Urothelium cell line (cell line): ENCODE measurements around the gene ZNF554.
"Not testable (repeated sequence)": the region's sequence is repeated elsewhere in the genome, so short reads cannot be mapped to it uniquely, and the experiment has no call there.

Source experiments
- DNase-seq: peaks from one replicate; pipeline ENCODE4 v3.0.0; 2011; ENCODE audit warnings: low spot score, mixed read lengths
- FAIRE-seq: peaks from 2 replicates; lab custom pipeline; 2011; peaks lifted over from hg19 to GRCh38; lab: Jason Lieb, UNC

Gene ZNF554

DNA sequence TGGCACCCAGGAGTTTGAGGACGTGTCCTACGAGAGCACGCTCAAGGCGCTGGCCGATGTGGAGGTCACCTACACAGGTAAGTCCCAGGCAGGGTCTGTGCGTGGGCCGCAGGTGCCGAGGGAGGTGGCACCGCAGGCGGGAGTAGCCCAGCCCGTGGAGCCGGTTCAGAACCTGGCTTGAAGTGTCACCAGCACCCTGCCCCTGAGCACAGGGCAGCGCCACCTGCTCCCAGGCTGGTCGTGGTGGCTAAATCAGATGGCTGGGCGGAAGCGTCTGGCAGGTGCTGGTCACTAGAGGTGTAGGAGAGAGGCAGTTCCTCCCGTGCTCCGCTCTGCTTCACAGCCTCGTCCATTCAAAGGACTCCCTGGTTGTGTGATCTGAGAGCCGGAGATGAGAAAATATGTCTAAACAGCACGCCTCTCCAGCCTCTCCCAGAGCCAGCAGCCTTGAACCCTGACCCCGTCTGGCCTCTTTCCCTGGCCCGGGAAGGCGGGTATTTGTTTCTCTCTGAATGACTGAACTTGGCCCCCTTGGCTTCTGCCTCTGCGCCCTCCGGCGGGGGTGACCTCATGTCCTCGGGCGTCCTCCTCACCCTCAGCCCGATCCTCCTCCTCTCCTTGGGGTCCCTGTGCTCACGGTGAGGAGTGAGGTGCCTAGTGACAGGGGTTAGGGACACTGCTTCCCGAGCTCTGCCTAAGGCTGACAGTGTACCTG is 29.0 kb upstream of the ZNF554 start:
- DNase-seq (no peak), FAIRE-seq (no peak)

DNA sequence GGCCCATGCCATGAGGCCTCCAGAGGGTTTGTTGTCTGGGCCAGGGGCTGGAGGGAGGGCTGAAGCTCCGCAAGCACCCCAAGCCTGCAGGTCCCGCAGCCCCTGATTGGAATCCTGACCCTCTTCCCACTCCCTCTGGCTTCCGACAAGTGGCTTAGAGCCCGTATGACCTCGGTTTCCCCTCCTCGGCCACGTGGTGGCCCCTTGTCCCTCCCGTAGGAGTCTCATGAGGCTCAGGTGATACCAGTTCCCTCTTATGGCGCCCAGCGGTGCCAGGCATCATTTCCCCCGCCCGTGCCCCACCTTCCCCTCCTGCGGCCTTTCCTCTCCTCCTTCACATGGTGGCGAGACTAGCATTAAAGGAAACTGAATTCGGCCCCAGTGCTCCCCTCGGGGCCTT is 28.2 kb upstream of the ZNF554 start:
- no peak for DNase-seq
- FAIRE-seq = no peak

DNA sequence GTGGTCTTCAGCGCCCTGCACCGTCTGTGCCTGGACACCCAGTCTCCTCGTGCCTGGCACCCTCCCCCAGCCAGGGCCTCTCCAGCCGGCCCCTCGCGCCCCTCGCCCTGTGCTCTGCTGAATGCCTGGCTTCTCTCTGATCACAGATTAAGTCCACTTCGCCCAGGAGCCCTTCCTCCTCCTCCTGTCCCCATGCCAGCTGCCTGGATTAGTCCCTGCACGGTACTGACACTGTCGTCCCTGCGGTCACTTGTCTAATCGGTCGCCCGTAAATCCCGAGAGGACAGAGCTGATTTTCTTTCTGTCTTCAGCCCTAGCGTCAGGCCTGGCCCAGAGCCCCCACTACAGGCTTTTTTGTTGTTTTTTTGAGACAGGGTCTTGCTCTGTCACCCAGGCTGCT is 27.8 kb upstream of the ZNF554 start:
- FAIRE-seq (no peak), DNase-seq (no peak)

DNA sequence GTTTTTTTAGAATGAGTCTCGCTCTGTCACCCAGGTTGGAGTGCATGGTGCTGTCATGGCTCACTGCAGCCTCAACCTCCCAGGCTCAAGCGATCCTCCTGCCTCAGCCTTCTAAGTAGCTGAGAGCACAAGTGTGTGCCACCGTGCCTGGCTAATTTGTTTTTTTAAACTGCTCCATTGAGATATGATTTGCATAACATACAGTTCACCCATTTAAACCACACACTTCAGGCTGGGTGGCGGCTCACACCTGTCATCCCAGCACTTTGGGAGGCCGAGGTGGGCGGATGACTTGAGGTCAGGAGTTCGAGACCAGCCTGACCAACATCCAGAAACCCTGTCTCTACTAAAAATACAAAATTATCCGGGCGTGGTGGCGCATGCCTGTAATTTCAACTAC is 27.0 kb upstream of the ZNF554 start:
- FAIRE-seq, DNase-seq: not testable (repeated sequence)

DNA sequence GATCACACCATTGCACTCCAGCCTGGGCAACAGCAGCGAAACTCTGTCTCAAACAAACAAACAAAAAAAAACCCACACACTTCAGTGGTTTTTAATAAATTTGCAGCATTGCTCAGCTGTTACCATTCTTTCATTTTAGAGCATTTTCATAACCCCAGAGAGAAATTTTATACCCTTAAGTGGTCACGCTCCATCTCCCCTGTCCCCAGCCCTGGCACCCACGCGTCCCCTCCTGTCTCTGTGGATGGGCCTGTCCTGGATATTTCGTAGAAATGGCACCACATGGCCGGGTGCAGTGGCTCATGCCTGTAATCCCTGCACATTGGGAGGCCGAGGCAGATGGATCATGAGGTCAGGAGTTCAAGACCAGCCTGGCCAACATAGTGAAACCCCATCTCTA is 26.5 kb upstream of the ZNF554 start:
- no peak for DNase-seq
- FAIRE-seq = no peak

DNA sequence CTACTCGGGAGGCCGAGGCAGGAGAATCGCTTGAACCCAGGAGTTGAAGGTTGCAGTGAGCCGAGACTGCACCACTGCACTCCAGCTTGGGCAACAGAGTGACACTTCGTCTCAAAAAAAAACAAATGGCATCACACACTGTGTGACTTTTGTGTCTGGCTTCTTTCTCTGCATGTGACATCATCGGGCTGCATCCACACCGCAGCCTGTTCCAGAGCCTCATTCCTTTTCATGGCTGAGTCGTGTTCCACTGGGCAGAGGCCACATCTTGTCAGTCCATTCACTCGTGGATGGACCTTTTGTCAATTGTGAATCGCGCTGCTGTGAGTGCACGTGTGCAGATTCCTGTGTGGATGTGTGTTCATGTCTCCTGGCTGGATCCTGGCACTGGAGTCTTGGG is 26.1 kb upstream of the ZNF554 start:
- no peak for FAIRE-seq
- no peak for DNase-seq

DNA sequence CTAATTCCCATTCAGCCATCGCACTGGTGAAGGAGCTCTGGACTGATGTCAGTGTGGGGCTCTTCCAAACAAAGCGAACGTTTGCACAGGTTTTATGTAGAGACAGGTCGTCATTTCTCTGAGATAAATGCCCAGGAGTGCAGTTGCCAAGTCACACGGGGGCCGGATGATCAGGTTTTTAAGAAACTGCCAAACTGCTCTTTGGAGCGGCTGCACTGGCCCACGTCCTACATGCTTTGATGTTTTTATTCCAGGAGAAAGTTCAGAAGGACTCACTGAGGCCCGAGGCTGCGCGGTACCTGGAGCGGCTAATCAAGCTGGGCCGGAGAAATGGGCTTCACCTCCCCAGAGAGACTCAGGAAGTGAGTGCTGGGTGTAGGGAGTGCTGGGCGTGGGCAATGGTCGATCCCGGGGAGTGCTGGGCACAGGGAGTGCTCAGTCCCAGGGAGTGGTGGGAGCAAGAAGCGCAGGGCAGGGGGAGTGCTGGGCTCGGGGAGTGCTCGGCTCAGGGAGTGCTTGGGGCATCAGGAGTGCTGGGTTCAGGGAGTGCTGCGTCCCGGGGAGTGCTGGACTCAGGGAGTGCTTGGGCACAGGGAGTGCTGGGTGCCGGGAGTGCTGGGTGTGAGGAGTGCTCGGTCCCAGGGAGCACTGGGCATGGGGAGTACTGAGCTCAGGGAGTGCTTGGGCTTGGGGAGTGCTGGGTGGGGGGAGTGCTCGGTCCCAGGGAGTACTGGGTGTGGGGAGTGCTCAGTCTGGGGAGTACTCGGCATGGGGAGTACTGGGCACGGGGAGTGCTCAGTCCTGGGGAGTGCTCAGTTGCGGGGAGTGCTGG is 23.6 kb upstream of the ZNF554 start:
- no peak for DNase-seq
- FAIRE-seq = no peak

DNA sequence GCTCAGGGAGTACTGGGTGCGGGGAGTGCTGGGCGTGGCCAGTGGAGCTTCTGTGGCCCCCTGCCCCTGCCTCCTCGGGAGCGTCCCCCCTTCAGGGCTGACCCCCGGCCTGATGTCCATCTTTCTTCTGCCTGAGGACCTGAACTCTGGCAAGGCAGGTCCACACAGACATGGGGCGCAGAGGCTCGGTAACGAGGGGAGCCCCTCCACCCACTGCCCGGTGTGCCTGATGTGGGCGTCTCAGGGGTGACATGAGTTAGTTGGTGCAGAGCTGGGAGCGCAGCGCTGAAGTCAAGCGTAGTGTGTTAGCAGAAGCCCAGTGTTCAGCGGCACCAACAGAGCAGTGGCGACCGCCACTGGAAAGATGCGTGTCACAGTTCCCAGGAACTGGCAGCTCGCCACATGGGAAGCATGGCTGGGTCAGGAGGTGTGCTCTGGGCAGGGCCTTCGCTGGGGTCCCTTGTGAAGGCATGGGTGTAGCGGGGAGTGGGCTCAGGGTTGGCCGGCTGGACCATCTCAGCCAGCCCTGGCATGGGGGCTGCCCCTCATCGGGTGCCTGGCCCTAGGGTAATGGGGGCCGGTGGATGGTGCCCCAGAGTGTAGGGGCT is 22.9 kb upstream of the ZNF554 start:
- FAIRE-seq = no peak
- DNase-seq = no peak

DNA sequence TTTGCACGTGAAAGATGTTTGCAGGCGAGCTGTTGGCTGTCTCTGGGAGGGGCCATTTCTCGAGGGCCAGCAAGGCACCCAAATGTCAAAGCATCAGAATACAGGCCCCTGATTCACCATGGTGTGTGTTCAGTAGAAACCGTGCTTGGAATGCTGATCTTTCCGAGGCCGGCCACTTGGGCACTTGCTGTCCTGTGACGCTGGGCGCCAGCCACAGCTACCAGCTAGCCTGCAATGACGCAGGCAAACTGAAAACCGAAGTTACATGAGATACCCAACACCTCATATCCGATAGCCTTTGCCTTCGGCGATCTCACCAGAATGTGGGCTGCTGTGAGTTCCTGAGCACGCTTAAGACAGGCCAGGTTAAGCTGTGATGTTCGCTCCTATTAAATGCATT is 22.4 kb upstream of the ZNF554 start:
- FAIRE-seq (no peak), DNase-seq (no peak)

DNA sequence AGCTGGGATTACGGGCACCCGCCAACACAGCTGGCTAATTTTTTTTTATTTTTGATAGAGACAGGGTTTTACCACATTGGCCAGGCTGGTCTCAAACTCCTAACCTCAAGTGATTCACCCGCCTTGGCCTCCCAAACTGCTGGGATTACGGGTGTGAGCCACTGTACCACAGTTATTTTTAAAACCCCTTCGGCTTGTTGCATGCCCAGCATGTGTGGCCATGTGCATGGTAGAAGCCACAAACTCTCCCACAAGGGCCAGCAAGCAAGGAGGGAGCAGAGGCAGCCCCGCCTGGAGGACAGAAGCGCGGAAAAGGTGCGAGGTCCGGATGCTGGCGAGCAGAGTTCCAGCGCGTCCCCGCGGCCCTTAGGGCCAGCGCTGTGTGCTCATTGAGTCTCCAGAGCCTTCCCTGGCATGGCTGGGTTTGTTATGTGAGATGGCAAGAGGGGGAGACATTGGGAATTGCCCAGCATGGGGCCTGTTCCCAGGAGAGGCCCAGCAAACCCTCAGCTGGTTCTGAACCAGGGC is 21.4 kb upstream of the ZNF554 start:
- no peak for FAIRE-seq

DNA sequence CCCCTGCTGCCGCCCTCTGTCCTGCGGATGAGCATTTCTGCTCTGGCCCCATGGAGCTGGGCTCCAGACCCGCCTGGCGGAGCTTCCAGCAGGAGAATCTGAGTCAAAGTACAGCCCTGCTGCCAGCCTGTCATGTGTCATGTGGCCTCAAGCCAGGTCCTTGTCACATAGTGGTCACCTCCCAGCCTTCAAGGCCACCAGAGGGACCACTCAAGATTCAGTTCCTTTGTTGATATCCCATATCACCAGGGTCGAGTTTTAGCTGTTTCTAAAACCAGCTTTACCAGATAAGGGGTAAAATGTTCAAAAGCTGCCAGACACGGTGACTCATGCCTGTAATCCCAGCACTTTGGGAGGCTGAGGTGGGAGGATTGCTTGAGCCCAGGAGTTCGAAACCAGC is 20.9 kb upstream of the ZNF554 start:
- FAIRE-seq (no peak), DNase-seq (no peak)

More for the DNA sequence above, 21.4 kb upstream of the ZNF554 start:
- no peak for DNase-seq

DNA sequence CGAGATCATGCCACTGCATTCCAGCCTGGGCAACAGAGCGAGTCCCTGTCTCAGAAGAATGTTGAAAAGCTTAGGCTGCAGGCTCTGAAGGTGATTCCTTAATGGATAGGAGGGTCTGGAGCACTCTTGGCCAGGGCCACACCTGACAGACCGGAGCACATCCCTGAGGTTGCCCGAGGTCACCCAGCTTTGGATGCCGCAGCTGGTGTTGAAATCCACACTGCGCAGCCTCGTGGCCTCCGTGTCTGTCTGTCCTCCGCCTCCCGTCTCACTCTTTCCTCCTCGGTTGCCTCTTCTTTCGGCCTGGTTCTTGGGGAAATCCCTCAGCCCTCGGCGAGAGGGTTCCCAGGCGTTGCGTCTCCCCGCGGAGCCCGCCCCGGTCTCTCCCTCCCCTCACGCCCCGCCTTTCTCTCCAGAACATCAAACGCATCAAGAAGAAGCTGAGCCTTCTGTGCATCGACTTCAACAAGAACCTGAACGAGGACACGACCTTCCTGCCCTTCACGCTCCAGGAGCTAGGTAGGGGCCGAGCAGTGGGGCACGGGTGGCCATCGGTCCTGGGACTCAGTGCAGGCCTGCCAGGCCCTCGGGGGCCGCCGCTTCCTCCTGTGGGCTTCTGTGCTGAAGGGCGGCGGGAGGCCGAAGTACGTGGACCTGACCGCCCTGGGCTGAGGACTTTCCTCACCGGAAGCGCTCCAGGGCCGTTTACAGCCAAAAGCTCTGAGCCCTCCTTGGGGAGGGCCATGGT is 20.2 kb upstream of the ZNF554 start:
- no peak for FAIRE-seq
- no peak for DNase-seq

DNA sequence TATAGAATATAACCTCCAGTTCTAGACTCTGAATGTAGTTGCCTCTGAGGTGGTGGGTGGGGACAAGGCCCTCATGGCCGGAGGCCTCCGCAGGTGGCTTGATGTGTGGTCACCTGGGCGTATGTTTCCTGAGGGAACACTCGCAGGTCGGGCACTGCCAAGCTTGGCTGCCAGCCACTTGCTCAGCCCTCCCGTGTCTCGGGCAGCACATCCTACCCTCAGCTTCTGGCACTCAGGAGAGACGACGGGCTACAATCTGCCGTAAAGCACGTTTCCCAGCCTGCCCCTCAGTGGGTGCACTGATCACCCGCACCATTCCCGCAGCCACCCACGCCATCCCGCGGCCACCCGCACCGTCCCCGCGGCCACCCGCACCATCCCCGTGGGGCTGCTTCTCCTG is 19.2 kb upstream of the ZNF554 start:
- FAIRE-seq (no peak), DNase-seq (no peak)

DNA sequence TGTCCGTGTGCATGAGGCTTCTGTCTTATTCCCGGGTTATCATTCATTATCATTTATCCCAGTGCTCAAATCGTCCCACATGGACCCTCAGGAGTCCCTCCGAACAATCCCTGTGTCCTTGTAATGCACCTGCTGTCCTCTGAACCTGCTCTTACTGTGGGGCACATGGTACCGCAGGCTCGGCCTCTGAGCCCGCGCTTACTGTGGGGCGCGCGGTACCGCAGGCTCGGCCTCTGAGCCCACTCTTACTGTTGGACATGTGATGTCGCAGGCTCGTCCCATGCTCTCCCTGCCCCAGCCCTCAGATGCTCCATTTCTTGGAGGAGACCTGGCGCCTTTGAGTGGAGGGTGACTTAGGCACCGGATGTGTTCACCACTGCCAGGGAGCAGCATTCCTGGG is 16.8 kb upstream of the ZNF554 start:
- no peak for FAIRE-seq
- no peak for DNase-seq

DNA sequence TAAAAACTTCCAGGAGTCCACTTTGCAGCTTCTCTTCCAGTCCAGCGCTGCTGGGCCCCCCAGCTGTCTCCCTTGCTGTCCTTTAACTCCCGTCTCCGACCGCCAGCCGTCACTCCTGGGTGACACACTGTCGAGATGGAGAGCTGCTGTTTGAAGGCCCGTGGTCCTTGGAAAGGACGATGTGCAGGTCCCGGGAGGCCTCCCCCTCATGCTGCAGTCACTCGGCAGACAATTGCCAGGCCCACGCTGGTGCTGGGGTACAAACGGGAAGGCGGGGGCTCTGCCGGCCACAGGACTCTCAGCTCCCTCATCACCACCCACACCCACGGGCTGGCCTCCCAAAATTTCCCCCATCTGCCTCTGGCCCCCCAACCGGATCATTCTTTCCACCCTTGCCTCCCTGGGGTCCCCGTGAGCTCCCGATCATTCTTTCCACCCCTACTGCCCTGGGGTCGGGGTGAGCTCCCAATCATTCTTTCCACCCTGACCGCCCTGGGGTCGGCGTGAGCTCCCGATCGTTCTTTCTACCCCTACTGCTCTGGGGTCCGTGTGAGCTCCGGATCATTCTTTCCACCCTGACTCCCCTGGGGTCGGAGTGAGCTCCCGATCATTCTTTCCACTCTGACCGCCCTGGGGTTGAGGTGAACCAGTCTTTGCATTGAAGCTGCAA is 16.0 kb upstream of the ZNF554 start:
- FAIRE-seq = no peak
- DNase-seq = no peak

DNA sequence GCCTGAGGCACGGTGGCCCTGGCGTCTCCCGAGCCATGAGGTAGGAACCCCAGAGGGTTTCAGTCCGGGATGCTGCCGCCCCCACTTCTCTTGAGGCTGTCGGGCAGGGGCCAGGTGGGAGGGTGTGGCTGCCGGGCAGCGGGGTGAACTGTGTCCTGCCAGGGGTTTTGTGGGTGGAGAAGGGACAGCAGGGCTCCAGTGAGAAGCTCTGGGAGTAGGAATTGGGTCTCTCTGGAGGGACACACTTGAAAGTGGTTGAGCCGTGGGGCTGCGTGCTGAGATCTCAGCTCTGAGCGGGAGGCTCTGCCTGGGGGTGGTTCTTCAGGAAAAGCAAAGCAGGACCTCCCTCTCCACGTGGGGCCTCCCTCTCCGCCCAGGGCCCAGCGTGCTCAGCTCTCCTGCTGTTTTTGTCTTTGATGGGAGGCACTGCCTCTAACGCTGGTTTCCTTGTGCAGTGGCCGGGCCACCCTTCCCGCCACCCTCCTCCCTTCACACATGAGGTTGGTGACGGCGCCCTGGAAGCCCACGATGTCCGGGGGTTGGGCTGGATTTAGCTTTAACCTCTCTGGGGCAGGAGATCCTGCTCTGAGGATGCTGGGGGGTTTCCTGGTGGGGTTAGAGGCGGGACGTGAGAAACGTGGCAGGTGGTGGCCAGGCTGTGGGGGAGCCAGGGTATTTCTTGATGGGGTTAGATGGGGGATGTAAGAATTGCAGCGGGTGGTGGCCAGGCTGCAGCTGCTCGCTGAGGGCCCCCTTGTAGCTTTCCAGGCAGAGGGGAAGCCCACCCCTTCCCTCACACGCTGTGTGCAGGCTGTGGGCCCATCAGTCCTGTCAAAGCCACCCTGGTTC is 15.3 kb upstream of the ZNF554 start:
- FAIRE-seq (no peak), DNase-seq (no peak)

DNA sequence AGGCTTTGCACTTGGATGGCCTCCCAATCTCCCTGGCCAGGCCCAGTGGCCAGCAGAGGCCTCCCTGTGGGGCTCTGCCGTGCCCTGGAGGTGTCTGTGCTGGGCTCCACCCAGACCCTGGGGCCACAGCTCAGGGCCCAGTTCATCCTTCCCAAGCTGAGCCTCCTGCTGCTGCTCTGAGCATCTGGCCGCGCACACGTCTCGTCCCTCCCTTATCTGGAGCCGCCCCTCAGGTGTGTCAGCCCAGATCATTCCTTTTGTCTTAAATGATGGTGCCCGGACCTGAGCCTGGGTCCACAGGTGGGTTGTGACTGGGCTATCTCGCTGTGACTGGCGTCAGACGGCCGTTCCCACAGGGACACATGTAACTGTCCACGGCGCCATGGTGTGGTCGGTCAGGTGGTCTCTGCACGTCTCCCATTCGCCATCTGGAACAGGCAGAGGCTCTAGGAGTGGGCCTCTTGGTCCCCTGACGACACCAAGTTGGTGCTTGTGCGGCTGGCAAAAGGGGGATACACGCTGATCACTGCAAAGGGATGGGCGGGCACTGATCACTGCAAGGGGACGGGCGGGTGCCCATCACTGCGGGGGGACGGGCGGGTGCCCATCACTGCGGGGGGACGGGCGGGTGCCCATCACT is 14.3 kb upstream of the ZNF554 start:
- no peak for FAIRE-seq
- DNase-seq = no peak

DNA sequence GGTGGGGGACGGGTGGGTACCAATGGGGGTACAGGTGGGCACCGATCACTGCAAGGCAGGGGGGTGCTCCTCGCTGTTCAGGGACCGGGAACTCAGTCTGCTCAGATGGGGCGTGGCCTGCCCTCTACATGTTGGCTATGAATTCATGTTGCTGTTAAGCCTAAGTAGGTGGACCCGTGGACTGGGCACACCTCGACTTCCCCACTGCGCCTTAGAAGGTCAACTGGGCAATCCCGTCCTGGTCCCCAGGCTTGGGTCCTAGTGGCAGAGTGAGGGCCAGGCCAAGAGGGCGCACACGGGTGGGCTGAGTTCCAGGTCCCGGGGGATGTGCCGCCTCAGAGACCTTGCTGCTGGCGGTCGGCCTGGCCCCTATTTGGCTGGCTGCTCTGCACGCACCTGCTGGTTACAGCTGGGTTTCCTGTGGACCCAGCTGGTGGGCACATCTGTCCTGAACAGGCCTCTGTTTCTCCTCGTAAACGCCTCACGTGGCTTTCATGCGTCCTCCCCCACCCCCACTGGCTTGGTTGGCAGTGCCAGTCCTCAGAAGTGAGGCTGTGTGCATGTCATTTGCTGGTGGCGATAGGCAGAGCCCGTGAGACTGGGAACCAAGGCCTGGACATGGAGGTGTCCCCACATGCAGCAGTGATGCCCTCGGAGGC is 13.5 kb upstream of the ZNF554 start:
- DNase-seq (no peak), FAIRE-seq (no peak)
